HFFc6 (cell line): ENCODE measurements around the gene ZNF414. TPM values are rescaled to one million over a fixed set of nuclear protein-coding genes. Genes with fewer than 3 reads are reported as not detected.

ENCODE experiments used
- DNase-seq: peaks from one replicate; pipeline ENCODE4 v3.0.0-alpha.2; 2018
- H3K27ac Mint-ChIP-seq: 2 replicates; pipeline ENCODE4 v1.8.0; 2020; ENCODE audit warnings: mild to moderate bottlenecking, mixed read lengths
- H3K27me3 Mint-ChIP-seq: 2 replicates; pipeline ENCODE4 v1.8.0; 2021; ENCODE audit warnings: mild to moderate bottlenecking, moderate library complexity, mixed read lengths; ENCODE audit not compliant: insufficient read depth
- H3K36me3 Mint-ChIP-seq: 2 replicates; pipeline ENCODE4 v1.8.0; 2021; ENCODE audit warnings: low read depth, mixed read lengths
- H3K4me1 Mint-ChIP-seq: 2 replicates; pipeline ENCODE4 v1.8.0; 2020; ENCODE audit warnings: low read depth, mixed read lengths
- H3K4me3 Mint-ChIP-seq: 2 replicates; pipeline ENCODE4 v1.8.0; 2020; ENCODE audit warnings: mild to moderate bottlenecking, moderate library complexity, mixed read lengths
- H3K9me3 Mint-ChIP-seq: 2 replicates; pipeline ENCODE4 v1.8.0; 2020; ENCODE audit warnings: mild to moderate bottlenecking, mixed read lengths
- total RNA-seq, 6 experiments: library from RNA; stranded (reverse); fragmentation: NEBNext Ultra II Directional; extraction: Animal tissue kit (Norgen Biotek cat#: 25700); gene quantifications; 2 replicates in 1 of 6; 3 replicates in 5 of 6; pipeline ENCODE4 v1.2.3, GENCODE V29; 2021
- TF ChIP-seq, protein P1 (sequence below): fragments of 200-600 bp; sonication (generic); IDR thresholded peaks from 2 replicates; pipeline ENCODE4 v1.5.0; 2021; ENCODE audit warnings: antibody characterized with exemption, mild to moderate bottlenecking

ZNF414 gene
- total RNA-seq, 6 experiments from 2014 or later: 20.1 to 27.2 (median 25.5) TPM

DNA sequence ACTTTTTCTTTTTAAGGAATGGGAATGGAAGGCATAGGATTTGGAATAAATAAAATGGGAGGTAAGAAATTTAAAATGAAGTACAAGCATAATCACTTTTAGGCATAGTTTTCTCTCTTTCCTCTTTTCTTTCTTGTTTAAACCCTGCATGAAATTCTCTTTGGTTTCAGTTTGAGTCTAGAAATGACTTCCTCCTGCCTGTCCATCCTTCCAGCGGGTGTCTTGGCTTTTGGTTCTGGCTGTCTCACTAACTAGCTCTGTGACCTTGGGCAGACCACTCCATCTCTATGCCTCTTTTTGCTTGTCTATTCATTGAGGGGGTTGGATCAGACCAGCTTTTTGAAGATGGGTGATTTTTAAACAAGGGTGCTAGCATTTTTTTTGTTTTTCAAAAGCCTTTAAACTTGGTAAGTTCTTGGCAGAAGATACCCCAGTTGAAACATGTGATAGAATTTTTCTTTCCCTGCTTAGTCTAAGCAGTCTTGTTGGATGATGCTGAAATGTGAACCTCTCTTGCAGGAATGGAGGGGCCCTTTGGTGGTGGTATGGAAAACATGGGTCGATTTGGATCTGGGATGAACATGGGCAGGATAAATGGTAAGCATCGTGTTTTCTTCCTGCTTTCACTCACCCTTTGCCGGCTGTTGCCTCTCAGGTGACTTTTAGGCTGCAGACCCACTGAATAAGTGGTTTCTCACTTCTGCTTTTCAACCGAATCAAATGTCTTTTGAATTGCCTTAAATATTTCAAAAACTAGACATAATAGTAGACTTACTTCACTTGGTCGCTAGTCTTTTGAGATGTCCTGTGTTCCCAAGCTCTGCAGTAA is 40.1 kb downstream of the ZNF414 start:
- TF ChIP-seq, protein P1, sequence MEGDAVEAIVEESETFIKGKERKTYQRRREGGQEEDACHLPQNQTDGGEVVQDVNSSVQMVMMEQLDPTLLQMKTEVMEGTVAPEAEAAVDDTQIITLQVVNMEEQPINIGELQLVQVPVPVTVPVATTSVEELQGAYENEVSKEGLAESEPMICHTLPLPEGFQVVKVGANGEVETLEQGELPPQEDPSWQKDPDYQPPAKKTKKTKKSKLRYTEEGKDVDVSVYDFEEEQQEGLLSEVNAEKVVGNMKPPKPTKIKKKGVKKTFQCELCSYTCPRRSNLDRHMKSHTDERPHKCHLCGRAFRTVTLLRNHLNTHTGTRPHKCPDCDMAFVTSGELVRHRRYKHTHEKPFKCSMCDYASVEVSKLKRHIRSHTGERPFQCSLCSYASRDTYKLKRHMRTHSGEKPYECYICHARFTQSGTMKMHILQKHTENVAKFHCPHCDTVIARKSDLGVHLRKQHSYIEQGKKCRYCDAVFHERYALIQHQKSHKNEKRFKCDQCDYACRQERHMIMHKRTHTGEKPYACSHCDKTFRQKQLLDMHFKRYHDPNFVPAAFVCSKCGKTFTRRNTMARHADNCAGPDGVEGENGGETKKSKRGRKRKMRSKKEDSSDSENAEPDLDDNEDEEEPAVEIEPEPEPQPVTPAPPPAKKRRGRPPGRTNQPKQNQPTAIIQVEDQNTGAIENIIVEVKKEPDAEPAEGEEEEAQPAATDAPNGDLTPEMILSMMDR: no peak
- H3K9me3 Mint-ChIP-seq: no peaks in the 10 kb centered on the region
- peak overlapping the region; percentile 29 for H3K27ac Mint-ChIP-seq
- H3K4me1 Mint-ChIP-seq: peaks cover 14% of the 10 kb centered on the region
- H3K36me3 Mint-ChIP-seq: peaks cover 29% of the 10 kb centered on the region
- H3K27me3 Mint-ChIP-seq: no peaks in the 10 kb centered on the region; the same call in 1 of the 2 replicates
- no peak overlapping the region for H3K4me3 Mint-ChIP-seq
- DNase-seq: no peak

DNA sequence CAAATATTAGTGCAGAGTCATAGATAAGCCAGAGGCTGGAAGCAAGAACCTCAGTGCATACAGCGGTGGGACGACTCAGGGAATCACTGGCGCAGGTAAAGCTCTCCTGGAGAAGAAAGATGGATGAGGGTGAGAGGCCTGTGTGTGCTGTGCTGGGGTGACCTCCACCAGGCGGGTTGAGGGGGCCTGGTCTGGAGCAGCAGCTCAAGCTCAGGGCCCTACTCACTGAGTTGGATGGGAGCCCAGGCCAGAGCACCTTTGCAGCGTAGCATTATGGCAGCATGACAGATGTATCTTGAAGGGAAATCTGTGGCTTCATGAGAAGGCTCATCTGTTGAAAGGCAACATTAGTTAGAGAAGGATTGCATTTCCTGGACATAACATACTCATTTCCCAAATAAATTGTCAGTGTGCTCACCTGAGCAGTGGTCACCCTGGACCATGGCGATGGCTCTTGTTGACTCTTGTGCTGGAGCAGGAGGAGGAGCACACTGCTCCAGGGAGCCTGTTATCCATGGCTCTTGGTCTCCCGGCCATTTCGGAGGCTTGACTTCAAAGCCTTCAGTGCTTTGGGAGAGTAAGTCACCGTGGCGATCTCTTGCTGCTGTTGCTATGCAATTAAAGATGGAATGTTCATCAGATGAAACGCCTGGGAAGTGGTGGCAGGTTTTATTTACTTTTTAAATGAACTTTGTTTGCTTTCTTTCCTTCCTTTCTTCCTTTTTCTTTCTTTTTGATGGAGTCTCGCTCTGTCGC is 44.2 kb downstream of the ZNF414 start:
- no peak for DNase-seq
- Mint-ChIP-seq H3K27ac (no peak overlapping the region), H3K9me3 (no peaks in the 10 kb centered on the region), H3K36me3 (peaks cover 57% of the 10 kb centered on the region), H3K4me1 (peaks cover 28% of the 10 kb centered on the region), H3K4me3 (no peak overlapping the region), H3K27me3 (no peaks in the 10 kb centered on the region)
- TF ChIP-seq, protein P1: no peak

DNA sequence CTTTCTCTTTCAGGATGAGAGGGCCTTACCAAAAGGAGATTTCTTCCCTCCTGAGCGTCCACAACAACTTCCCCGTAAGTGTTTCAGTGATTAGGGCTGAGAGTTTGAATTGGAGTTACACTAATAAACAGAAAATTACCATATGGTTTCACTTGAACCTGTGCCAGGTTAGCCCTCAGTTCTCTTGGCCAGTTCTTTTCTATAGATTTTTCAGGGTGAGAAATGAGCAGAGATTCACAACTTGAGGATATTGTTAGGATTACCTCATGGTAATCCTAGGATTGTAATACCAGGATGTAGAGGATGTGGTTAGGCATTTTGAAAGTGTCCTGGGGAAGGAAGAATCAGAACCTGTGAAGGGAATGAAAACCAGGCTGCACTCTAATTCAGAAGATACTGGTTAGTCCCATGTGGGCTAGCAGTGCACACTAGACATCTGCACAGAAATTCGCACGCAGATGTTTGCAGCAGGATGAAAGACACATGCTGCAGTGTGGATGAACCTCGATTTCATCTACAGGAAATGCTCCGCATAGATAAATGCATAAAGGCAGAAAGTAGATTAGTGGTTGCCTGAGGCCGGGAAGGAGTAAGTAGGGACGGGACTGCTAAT is 45.1 kb downstream of the ZNF414 start:
- TF ChIP-seq, protein P1: no peak
- DNase-seq: no peak
- Mint-ChIP-seq H3K4me3 (no peak overlapping the region), H3K4me1 (peaks cover 28% of the 10 kb centered on the region), H3K27ac (peak overlapping the region; percentile 68), H3K36me3 (peaks cover 55% of the 10 kb centered on the region), H3K9me3 (no peaks in the 10 kb centered on the region), H3K27me3 (no peaks in the 10 kb centered on the region)

DNA sequence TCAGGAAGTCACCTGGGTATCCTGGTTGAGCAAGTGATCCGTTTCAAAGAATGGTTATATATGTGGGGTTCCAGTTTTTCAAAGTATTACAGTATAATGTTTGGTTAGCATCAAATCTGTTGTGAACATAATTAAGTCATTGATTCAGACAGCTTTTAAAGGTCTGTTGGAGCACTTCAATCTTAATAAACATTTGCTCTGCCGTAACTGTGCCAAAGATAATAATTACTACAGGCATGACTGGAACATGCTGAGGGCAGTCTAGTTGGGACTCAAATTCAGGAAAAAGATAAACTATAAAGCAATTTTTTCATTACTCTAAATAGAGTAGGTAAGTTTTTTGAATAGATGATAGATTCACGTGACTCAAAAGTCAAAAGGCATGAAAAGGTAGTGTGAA is 45.8 kb downstream of the ZNF414 start:
- no peaks in the 10 kb centered on the region for H3K9me3 Mint-ChIP-seq
- H3K4me3 Mint-ChIP-seq: no peak overlapping the region
- peaks cover 55% of the 10 kb centered on the region for H3K36me3 Mint-ChIP-seq
- TF ChIP-seq, protein P1: no peak
- H3K27me3 Mint-ChIP-seq: no peaks in the 10 kb centered on the region
- H3K27ac Mint-ChIP-seq: 0 out of 2 replicates have a peak overlapping the region, but pooled peaks have one; percentile 68
- peaks cover 28% of the 10 kb centered on the region for H3K4me1 Mint-ChIP-seq
- no peak for DNase-seq

DNA sequence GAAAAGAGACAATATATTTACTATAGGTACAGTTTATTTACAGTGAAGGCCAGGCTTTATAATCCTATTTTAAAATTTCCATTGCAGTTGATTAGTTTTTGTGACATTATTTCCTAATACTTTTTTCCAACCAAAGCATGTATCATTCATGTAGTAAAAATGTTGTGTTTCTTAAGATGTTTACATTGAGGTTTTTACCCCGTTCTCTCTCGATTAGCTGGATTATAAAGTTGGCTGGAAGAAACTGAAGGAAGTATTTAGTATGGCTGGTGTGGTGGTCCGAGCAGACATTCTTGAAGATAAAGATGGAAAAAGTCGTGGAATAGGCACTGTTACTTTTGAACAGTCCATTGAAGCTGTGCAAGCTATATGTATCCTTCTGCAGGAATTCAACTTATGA is 47.9 kb downstream of the ZNF414 start:
- H3K4me3 Mint-ChIP-seq: no peak overlapping the region
- H3K36me3 Mint-ChIP-seq: peaks cover 64% of the 10 kb centered on the region

More for the DNA sequence above, 47.9 kb downstream of the ZNF414 start:
- DNase-seq: no peak
- Mint-ChIP-seq H3K9me3 (no peaks in the 10 kb centered on the region), H3K4me1 (peaks cover 48% of the 10 kb centered on the region), H3K27ac (peak overlapping the region; percentile 3; the same call in 1 of the 2 replicates), H3K27me3 (no peaks in the 10 kb centered on the region)
- TF ChIP-seq, protein P1: no peak
